ENCODE results near the gene PLPP4.

The PLPP4 gene

GRCh38 chr10:120422457-120422856 lies 34.6 kb upstream of the PLPP4 start:
- no peak overlapping the region for H3K4me3 ChIP-seq (ENCODE audit: low read length)
- TF ChIP-seq CTCF (IDR thresholded peaks at IDR 0.05; ENCODE audit: insufficient read depth, low read depth, low read length, missing control alignments), result no peak
- DNase-seq (ENCODE audit: low read depth), result peak; percentile 62

GRCh38 chr10:120423431-120424197 lies 33.4 kb upstream of the PLPP4 start:
- no peak overlapping the region for H3K4me3 ChIP-seq (ENCODE audit: low read length)
- peak; percentile 99 for TF ChIP-seq CTCF (IDR thresholded peaks at IDR 0.05; ENCODE audit: insufficient read depth, low read depth, low read length, missing control alignments)
- DNase-seq (ENCODE audit: low read depth), result peak; percentile 67

GRCh38 chr10:120424198-120424464 lies 32.9 kb upstream of the PLPP4 start:
- no peak overlapping the region for H3K4me3 ChIP-seq (ENCODE audit: low read length)
- no peak for TF ChIP-seq CTCF (IDR thresholded peaks at IDR 0.05; ENCODE audit: insufficient read depth, low read depth, low read length, missing control alignments)
- no peak for DNase-seq (ENCODE audit: low read depth)

GRCh38 chr10:120426306-120426705 lies 30.7 kb upstream of the PLPP4 start:
- no peak for TF ChIP-seq CTCF (IDR thresholded peaks at IDR 0.05; ENCODE audit: insufficient read depth, low read depth, low read length, missing control alignments)
- no peak overlapping the region for H3K4me3 ChIP-seq (ENCODE audit: low read length)
- DNase-seq (ENCODE audit: low read depth), result no peak

GRCh38 chr10:120428754-120429153 lies 28.3 kb upstream of the PLPP4 start:
- no peak for DNase-seq (ENCODE audit: low read depth)
- no peak for TF ChIP-seq CTCF (IDR thresholded peaks at IDR 0.05; ENCODE audit: insufficient read depth, low read depth, low read length, missing control alignments)
- H3K4me3 ChIP-seq (ENCODE audit: low read length), result no peak overlapping the region

GRCh38 chr10:120429395-120429794 lies 27.6 kb upstream of the PLPP4 start:
- no peak overlapping the region for H3K4me3 ChIP-seq (ENCODE audit: low read length)
- DNase-seq (ENCODE audit: low read depth), result no peak
- TF ChIP-seq CTCF (IDR thresholded peaks at IDR 0.05; ENCODE audit: insufficient read depth, low read depth, low read length, missing control alignments), result no peak

GRCh38 chr10:120431251-120431651 lies 25.8 kb upstream of the PLPP4 start:
- no peak for TF ChIP-seq CTCF (IDR thresholded peaks at IDR 0.05; ENCODE audit: insufficient read depth, low read depth, low read length, missing control alignments)
- peak; percentile 60 for DNase-seq (ENCODE audit: low read depth)
- H3K4me3 ChIP-seq (ENCODE audit: low read length), result no peak overlapping the region

Data from epithelial cell of esophagus (primary cell).